ENCODE results near the gene ARMS2.

The ARMS2 gene

DNA sequence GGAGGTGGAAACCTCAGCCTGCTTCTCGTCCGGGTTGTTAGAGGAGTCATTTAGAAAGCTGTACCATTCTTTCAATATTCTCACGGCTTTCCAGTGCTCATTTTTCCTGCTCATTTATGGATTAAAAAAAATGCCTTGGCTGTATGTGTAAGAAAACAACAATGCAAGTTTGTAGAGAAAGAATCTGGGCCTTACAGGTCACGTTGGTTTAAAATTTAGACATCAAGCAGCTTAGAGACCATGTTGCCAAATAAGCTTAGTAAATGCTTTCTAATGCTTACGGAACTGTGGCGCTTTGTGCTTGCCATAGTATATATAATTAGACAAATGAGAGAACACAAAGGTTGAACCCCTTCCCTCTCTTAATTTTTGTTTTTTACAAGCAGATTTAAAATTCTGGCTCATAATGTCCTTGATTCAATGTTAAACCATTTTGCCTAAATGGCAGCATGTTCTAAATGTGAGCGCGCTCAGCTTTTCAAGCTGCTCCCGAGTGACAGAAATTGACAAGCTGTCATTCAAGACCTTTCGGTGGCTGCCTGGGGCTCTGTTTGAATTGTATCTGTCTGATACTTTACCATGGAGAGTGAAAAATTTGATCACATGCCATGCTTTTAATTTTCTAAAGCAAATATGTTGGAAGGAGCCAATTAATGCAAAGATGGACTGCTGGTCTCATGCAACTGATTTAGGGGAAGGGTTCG, 1.1 kb downstream of the ARMS2 start:
- DNase-seq = no peak

DNA sequence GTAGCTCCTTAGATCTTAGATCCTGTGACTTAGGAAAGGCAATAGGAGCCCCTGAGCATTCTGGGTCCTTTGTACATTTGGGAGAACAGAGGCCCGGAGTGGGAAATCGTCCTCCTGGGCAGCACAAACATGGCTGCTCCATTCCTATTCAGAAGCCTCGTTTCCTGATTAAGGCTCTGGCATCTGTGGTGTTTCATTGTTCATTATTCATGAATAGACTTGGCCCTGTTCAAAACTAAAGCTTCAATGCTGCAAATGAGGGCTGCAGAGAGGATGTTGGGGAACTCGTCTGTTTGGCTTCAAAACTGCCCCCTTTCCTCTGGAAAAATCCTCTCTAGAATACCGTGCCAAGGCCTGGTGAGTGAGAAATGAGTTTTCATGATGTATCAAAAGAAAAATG, 3.5 kb downstream of the ARMS2 start:
- DNase-seq = no peak

DNA sequence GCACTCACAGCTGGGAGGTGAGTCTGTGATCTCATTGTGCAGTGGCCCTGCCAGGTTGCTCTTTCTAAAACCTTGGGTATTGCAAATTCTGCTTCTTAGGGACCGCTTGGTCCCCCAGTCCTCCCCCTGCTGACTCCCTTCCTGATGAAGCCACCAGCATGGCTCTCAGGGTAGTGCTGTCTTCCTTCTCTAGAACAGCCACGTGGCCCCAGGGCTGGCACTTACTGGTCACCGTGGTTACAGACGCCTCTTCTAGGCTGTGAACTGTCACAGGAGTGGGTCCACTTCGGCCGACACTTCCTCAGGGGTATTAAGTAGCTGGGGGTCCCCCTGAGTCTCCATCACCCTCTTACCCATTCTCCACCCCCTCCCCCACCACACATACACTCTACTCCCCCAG, 4.2 kb downstream of the ARMS2 start:
- no peak for DNase-seq

DNA sequence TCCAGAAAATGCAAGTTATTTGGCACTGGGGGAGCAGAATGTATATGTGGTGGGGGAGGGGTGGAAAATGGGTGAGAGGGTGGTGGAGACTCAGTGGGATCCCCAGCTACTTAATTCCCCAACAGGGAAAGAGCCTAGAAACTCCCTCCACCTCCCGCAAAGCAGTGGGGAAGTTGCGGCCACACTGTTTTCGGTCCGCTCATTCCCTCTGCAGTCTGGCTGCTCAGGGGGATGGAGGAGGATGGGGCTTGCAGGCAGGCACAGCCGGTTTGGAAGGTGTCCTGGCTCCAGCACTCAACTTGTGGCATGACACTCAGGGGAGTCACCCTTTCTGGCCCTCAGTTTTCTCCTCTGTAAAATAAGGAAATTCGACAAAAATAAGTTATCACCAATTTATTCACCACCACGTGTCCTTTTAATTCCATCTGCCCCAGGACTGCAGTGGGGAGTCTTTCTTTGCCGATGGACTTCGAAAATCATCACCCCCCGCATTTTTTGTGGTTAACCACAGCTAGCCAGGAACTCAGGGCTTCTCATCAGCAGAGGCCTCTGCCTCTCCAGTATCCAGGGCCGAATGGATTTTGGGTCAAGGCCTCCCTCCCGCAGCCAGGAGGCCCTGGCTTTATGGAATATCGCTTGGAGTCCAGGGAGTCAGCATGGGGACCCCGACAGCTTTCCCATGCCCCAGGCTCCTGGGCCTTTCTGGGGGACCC, 5.3 kb downstream of the ARMS2 start:
- DNase-seq = no peak

DNA sequence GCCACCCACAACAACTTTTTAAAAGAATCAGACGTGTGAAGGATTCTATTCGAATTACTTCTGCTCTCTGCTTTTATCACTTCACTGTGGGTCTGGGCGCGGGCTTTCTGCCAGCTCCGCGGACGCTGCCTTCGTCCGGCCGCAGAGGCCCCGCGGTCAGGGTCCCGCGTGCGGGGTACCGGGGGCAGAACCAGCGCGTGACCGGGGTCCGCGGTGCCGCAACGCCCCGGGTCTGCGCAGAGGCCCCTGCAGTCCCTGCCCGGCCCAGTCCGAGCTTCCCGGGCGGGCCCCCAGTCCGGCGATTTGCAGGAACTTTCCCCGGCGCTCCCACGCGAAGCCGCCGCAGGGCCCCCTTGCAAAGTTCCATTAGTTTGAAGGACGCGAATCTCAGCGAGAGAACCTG, 6.4 kb downstream of the ARMS2 start:
- no peak for DNase-seq

DNA sequence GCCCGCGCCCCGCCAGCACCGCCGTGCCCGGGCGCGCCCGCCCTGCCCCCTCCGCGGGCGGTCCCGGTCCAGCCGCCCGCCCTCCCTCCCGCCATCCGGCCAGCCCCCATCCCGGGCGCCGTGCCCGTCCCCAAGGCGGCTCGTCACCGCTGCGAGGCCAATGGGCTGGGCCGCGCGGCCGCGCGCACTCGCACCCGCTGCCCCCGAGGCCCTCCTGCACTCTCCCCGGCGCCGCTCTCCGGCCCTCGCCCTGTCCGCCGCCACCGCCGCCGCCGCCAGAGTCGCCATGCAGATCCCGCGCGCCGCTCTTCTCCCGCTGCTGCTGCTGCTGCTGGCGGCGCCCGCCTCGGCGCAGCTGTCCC, 6.9 kb downstream of the ARMS2 start, which contains the start of gene HTRA1:
TSS of gene HTRA1 (plus strand) at position 187 of the 362 bp plus-strand sequence. CDS start at position 287, 100 bp downstream.
- DNase-seq = peak; percentile 28

DNA sequence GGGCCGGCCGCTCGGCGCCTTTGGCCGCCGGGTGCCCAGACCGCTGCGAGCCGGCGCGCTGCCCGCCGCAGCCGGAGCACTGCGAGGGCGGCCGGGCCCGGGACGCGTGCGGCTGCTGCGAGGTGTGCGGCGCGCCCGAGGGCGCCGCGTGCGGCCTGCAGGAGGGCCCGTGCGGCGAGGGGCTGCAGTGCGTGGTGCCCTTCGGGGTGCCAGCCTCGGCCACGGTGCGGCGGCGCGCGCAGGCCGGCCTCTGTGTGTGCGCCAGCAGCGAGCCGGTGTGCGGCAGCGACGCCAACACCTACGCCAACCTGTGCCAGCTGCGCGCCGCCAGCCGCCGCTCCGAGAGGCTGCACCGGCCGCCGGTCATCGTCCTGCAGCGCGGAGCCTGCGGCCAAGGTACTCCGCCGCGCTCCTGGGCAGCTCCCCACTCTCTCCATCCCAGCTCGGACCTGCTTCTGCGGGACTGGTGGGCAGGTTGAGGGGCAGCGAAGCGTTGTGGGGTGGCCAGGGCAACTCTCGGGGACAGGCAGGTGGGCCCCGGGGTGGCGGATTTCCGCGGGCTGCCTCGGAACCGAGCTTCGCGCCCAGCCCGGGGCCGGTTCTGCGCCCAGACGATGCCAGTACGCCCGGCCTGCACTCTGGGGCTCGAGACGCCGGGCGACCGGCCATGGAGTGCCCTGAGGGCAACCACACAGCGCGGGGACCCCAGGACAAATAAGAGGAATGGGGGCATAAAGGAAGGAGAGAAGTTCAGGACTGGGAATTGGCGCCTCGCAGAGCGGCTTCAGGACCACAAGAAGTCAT, 7.5 kb downstream of the ARMS2 start:
- DNase-seq = peak; percentile 28

DNA sequence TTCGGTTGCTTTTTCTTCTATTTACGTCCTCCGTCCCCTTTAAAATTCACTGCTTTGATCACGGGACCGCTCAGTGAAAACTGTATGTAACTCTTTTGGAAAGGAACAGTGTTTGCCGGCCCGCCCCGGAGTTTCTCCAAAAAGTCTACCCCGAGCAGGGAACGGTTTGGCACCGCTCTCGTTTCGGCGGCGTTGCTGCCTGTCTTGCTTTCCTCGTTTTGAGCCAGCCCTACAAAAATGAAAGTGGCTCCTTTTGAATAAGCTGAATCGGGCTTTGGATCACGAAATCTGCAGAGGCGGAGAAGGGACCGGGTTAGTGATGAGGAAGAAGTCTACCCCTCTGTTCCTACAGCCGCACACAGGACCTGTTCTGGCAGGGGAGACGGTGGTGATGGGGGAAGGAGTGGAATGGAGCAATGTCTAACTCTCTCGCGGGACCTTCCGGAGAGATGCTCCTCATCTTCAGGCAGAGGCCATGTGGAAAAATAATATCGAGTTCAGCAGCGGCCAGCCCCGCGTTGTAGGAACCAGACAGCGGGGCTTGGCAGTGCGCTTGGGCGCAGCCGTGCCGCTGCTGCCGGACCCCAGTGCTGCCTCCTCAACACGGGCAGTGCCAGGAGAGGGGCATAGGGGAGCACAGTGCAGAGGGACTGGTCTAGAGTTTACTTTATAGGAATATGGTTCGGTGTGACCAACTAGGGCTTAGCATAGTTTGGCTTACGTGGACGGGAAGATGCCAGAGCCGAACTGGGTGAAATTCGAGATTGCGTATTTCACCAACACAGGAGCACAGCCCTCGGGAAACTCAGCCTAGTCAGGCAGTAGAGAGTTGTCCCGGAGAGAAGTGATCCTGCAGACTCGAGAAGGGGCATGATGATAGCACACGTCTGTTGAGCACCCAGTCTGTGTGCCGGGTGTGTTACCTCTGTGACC, 8.3 kb downstream of the ARMS2 start:
- peak; percentile 25 for DNase-seq

DNA sequence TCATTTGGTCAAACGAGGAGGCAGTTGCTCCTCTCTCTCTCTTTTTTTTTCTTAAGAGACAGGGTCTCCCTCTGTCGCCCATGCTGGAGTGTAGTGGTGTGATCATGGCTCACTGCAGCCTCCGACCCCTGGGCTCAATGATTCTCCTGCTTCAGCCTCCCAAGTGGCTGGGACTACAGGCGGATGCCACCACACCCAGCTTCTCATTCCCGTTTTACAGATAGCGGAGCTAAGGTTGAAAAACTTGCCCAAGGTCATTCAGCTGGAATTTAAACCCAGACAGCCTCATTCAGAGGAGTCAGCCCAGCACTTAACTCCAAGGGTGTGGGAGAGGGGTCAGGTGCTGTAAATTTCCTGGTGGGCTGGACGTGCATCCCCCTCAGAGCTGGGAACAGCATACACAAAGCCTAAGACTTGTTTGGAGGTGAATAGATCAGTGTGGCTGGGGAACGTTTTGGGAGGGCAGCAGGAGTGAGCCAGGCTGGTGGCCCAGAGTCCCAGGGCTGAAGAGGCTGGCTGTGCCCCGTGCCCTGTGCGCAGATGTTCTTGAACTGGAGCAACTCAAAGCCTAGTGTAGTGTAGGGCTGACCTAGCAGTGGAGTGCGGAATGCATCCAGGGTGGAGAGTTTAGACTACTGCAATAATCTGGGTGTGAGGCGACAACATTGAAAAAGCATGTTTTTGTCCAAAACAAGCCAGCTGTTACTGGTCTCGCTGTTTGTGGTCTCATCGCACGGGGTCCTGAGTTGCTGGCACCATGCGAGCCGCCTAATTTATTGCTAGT, 9.2 kb downstream of the ARMS2 start:
- no peak for DNase-seq

DNA sequence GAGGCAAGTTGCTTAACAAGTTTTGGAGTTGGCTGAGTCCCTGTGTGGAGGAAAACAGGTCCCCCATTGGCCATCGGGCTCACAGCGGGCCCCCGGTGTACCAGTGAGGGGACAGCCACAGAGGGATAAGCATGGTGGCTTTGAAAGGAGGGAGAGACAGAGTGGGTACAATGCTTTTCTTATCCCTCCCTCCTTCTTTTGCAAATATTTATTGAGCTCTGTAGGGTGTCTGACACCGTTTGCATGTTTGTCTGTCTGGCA, 9.7 kb downstream of the ARMS2 start:
- DNase-seq = no peak

DNA sequence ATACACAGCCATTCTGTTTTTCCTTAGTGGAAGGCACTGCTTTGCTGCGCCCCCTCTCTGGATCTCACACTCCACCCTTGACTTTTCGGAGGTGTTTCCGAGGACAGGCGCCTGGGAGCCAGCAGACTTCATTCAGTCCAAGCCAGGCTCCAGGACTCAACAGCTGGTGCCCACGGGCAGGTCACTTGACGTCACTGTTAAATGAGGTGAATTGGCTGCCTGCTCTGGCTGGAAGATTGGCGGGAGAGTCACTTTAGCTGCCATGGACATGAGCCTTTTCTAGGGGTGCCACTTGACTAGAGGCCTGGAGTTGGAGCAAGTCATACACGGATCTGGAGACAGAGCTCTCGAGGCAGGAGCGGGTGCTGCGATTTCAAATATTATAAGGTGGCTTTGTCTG, 10.1 kb downstream of the ARMS2 start:
- DNase-seq = no peak

DNA sequence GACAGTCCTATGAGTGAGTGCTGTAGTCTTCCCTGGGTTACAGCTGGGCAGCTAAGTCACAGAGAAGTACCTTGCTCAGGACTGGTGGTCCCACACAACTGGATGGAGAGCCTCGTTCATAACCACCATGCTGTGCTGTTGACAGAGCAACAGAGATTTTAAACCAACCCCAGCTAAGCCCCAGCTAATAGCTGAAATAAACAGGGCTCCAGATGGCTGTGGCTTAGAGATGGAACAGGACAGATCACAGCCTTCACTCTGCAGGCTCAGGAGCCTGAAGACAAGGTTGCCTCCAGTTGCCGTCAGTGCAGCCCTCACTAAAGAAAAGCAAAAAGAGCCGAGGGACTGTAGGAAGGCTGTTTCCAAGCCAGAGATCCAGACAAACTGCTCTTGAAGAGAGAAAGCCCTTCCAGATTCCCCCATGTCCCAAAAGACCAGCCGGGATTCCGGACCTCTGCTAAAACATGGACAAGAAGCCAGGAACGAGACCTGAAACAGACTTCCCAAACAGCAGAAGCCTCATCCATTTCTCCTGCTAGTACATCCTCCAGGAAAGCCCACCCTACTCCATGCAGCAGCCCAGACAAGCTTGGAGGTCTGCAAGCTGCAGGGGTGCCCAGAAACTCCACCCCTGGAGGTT, 11.1 kb downstream of the ARMS2 start:
- DNase-seq = no peak

DNA sequence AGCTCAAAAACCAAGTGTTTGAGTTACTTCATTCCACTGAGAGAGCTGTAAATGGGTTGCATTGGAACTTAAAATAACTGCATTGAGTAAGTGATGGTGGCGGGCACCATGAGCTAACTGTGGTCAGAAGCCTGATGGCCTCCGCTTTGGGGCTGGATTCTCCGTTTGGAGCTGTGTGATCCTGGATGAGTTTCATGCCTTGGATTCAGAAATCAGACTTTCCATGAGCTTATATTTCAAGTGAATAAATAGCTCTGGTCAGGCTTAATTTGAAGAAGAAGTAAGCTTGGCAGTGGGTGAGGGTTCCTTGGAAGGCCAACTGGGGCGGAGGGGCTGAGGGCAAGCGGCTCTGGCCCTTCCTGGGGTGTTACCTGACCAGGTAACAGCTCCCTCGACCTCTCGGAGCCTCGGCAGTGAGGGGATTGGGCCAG, 12.5 kb downstream of the ARMS2 start:
- no peak for DNase-seq

DNA sequence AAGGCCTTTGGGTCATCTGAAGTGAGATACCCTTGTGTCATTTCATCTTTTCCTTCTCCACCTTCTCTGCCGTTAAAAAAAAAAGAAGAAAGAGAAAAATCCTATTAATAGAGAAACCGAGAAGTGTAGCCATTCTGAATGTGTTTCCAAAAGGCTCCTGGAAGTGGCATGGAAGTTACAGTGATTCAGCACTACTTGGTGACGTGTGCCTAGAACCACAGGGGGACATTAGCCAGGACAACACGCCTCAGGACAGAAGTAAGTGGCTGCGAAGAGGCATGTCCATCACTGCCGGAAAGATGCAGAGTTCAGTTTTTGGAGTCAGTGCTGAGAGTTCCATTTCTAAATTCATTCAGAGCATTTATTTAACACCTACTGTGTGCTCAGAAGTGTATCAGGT, 13.2 kb downstream of the ARMS2 start:
- DNase-seq = no peak

DNA sequence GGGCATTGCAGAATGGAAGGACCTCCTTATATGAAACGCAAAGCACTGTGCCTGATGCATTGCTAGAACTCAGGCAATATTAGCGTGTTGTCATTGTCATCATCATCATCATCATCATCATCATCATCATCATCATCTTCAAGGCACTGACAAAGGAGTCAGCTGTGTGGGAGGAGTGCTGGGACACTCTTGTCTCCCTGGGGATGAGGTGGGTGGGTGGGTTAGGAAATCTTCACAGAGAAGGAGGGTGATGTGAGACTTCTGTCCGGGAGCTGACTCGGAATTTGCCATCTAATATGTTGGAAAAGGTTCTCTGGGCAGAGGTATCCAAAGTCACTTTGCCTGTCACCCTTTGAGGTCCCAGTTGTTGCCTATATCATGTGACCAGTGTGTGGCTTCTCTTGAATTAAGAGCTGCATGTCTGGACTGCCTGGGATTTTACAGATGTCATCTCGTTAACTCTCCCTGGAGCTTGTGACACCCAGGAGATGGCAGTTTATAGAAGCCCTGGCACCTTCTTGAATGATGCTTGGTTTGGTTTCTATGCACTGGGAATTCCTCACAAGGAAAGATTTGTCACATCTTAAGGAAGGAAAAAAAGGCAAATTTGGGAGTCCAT, 14.0 kb downstream of the ARMS2 start:
- DNase-seq = no peak

DNA sequence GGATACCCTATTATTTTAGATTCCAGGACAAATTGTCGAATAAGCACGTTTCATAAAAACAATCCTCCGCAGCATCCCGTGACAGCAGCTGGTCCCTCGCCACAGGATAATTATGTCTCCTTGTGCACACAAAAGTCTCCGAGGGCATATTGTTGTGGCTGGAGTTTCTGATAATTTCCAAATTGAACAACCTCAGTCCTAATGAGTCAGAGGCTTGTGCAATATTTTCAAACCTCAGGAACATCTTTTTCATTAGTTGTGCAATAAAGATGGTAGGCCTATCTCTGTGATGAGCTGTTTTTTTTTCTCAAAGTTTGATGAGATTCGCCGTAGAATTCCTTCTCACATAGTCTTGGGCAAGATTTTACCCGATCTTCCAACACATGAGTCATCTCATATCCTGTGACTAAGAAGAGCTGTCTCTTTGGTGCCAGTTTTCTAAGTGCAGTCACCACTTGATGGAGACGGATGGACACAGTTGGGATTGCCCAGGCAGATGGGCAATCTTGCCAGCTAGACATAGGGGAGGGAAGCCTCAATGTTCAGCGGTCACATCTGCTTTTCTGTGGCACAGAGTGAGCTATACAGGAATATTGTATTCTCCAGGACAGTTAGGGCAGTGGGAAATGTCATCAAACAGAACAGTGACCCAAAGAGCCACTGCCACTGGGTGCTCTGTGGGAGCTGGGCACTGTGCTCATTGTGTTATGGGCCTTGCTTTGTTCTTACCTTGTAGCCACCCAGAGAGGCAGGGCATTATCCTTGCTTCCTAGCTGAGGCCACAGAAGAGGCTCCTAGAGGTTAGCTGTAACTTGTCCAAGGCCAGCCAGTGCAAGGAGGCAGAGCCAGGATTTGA, 14.7 kb downstream of the ARMS2 start:
- DNase-seq = no peak

DNA sequence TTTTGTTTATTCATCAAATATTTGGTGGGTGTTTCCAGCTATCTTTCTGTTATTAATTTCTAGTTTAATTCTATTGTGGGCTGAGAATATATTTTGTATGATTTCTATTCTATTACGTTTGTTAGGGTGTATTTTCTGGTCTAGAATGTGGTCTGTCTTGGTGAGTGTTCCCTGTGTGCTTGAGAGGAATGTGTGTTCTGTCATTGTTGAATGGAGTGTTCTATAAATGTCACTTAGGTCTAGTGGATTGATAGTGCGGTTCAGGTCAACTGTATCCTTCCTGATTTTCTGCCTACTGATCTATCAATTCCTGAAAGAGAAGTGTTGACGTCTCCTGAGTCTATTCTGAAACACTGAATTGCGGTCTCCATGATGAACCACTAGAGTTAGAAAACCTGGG, 15.4 kb downstream of the ARMS2 start:
- DNase-seq = no peak

DNA sequence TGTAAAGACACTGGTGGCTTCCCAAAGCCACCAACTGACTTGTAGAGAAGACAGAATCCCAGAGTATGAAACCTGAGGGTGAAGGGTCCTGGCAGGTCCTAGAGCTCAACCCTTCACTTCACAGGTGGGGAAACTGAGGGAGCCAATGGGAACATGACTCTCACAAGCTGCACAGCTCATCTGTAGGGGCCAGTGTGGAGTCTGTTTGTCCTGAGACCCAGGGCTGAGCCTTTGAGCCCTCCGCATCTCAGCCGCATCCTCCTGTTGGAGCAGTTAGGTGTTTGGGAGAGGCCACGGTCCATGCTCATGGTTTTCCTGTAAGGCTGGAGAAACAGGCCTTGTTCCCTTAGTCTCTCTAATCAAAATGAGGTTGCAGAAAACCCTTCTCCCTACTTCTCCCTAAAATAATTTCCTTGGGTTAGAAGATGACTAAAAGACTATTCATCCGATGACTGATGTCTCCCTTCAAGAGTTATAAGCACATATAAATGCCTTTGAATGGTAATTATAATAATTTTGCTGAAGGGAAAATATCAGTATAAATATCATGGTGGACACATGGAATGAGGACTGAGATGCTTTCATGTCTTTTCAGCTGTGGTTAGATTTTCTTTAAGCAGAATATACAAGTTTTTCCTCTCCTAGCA, 17.2 kb downstream of the ARMS2 start:
- DNase-seq = no peak

DNA sequence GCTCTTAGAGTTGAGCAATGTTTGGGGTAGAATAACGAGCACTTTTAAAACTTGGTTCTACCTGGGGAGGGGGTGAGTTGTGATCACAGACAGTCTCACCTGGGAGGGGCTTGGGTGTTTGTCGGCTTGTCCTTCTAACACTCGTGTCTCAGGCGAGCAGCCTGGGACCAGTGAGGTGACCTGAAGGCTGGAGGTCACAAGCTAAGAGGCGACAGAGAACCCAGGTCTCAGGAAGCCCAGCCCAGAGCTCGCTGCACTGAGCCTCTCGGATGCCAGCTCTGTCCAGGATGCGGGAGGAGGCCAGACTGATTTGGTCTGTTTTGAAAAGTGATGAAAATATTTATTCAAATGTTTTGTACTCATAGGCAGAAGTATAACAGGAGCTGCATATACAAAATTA, 18.7 kb downstream of the ARMS2 start:
- DNase-seq = no peak
